Astrocyte (in vitro differentiated cells and primary cell): ENCODE measurements around the gene EPHB2. TPM values are rescaled to one million over a fixed set of nuclear protein-coding genes. Genes with fewer than 3 reads are reported as not detected.

Experiments used
- DNase-seq: peaks from one replicate; pipeline ENCODE4 v3.0.0-alpha.2; 2010; ENCODE audit warnings: low read depth
- FAIRE-seq: peaks from 2 replicates; lab custom pipeline; 2011; peaks lifted over from hg19 to GRCh38; lab: Jason Lieb, UNC
- H2AFZ ChIP-seq: 2 replicates; pipeline ENCODE4 v1.6.0; 2012; ENCODE audit warnings: low read depth, low read length, inconsistent platforms
- H3K27ac ChIP-seq: 2 replicates; pipeline ENCODE4 v1.5.1; 2011; ENCODE audit warnings: low read depth, low read length, inconsistent platforms
- H3K27me3 ChIP-seq: 2 replicates; pipeline ENCODE4 v1.6.0; 2011; ENCODE audit warnings: low read length, inconsistent platforms; ENCODE audit not compliant: insufficient read depth
- H3K36me3 ChIP-seq: 2 replicates; pipeline ENCODE4 v1.5.1; 2011; ENCODE audit warnings: low read length, inconsistent platforms; ENCODE audit not compliant: insufficient read depth
- H3K4me1 ChIP-seq: 2 replicates; pipeline ENCODE4 v1.5.1; 2011; ENCODE audit warnings: low read length, inconsistent platforms; ENCODE audit not compliant: insufficient read depth
- H3K4me2 ChIP-seq: 2 replicates; pipeline ENCODE4 v1.6.0; 2012; ENCODE audit warnings: low read length, inconsistent platforms
- H3K4me3 ChIP-seq: 2 replicates; pipeline ENCODE4 v1.5.1; 2011; ENCODE audit warnings: low read depth, mild to moderate bottlenecking, low read length, inconsistent platforms; ENCODE audit not compliant: insufficient read depth
- H3K79me2 ChIP-seq: 2 replicates; pipeline ENCODE4 v1.6.0; 2012; ENCODE audit warnings: mild to moderate bottlenecking, low read length, inconsistent platforms; ENCODE audit not compliant: insufficient read depth
- H3K9ac ChIP-seq: 2 replicates; pipeline ENCODE4 v1.6.0; 2012; ENCODE audit warnings: mild to moderate bottlenecking, low read length, inconsistent platforms
- H3K9me3 ChIP-seq: 2 replicates; pipeline ENCODE4 v1.5.1; 2012; ENCODE audit warnings: low read depth, mild to moderate bottlenecking, low read length, inconsistent platforms; ENCODE audit not compliant: insufficient read depth
- H4K20me1 ChIP-seq: 2 replicates; pipeline ENCODE4 v1.6.0; 2012; ENCODE audit warnings: low read length, inconsistent platforms; ENCODE audit not compliant: insufficient read depth
- H3K27ac Mint-ChIP-seq: one replicate; pipeline ENCODE4 v1.8.0; 2021; ENCODE audit warnings: mild to moderate bottlenecking, mixed read lengths; ENCODE audit not compliant: unreplicated experiment
- H3K27me3 Mint-ChIP-seq: one replicate; pipeline ENCODE4 v1.8.0; 2021; ENCODE audit warnings: low read depth, mixed read lengths; ENCODE audit not compliant: unreplicated experiment
- H3K36me3 Mint-ChIP-seq: one replicate; pipeline ENCODE4 v1.8.0; 2021; ENCODE audit warnings: low read depth, mixed read lengths; ENCODE audit not compliant: unreplicated experiment
- H3K4me1 Mint-ChIP-seq: one replicate; pipeline ENCODE4 v1.8.0; 2021; ENCODE audit warnings: low read depth, mixed read lengths; ENCODE audit not compliant: unreplicated experiment
- H3K4me3 Mint-ChIP-seq: one replicate; pipeline ENCODE4 v1.8.0; 2021; ENCODE audit warnings: mild to moderate bottlenecking, moderate library complexity, mixed read lengths; ENCODE audit not compliant: unreplicated experiment
- H3K9me3 Mint-ChIP-seq: one replicate; pipeline ENCODE4 v1.8.0; 2021; ENCODE audit warnings: mild to moderate bottlenecking, mixed read lengths; ENCODE audit not compliant: unreplicated experiment
- CTCF ChIP-seq: IDR thresholded peaks from 2 replicates; pipeline ENCODE4 v1.5.1; 2011; ENCODE audit warnings: low read depth, mild to moderate bottlenecking, inconsistent platforms, low read length, moderate library complexity; ENCODE audit not compliant: insufficient read depth
- EZH2 ChIP-seq: IDR thresholded peaks from 2 replicates; pipeline ENCODE4 v1.6.1; 2012; ENCODE audit warnings: mild to moderate bottlenecking, low read length, inconsistent platforms; ENCODE audit not compliant: insufficient read depth
- total RNA-seq: library from RNA; stranded (reverse); gene quantifications from 2 replicates; pipeline ENCODE4 v1.2.1, GENCODE V29; 2021

EPHB2 gene
- total RNA-seq, 1 donor from 2014 or later = 8.4 TPM

GRCh38 chr1:22794647-22795365 is 84.2 kb downstream of the EPHB2 start:
- Histone ChIP-seq H3K9ac (no peak overlapping the region), H3K9me3 (no peaks in the 10 kb centered on the region), H3K4me1 (peaks cover 17% of the 10 kb centered on the region), H3K27ac (no peak overlapping the region), H3K4me2 (no peak overlapping the region), H3K4me3 (no peak overlapping the region), H3K27me3 (no peaks in the 10 kb centered on the region), H3K36me3 (no peaks in the 10 kb centered on the region), H3K79me2 (peaks cover 31% of the 10 kb centered on the region), H4K20me1 (peaks cover 68% of the 10 kb centered on the region), H2AFZ (no peak overlapping the region)
- Mint-ChIP-seq H3K9me3 (no peaks in the 10 kb centered on the region), H3K27ac (no peak overlapping the region), H3K36me3 (peaks cover 8% of the 10 kb centered on the region), H3K27me3 (peaks cover 54% of the 10 kb centered on the region), H3K4me1 (peaks cover 1% of the 10 kb centered on the region), H3K4me3 (no peak overlapping the region)
- DNase-seq (no peak), FAIRE-seq (no peak)
- TF ChIP-seq EZH2 (no peak), CTCF (no peak)

GRCh38 chr1:22795366-22795714 is 84.7 kb downstream of the EPHB2 start:
- DNase-seq (no peak), FAIRE-seq (no peak)
- Mint-ChIP-seq H3K27me3 (peaks cover 52% of the 10 kb centered on the region), H3K4me3 (no peak overlapping the region), H3K9me3 (no peaks in the 10 kb centered on the region), H3K4me1 (no peaks in the 10 kb centered on the region), H3K27ac (no peak overlapping the region), H3K36me3 (peaks cover 8% of the 10 kb centered on the region)
- H3K4me3 ChIP-seq = no peak overlapping the region
- H3K27me3 ChIP-seq = no peaks in the 10 kb centered on the region
- peaks cover 27% of the 10 kb centered on the region for H3K79me2 ChIP-seq
- no peak overlapping the region for H2AFZ ChIP-seq
- H3K27ac ChIP-seq = no peak overlapping the region
- H3K4me2 ChIP-seq = no peak overlapping the region
- TF ChIP-seq CTCF (no peak), EZH2 (no peak)
- H3K36me3 ChIP-seq = no peaks in the 10 kb centered on the region
- peaks cover 68% of the 10 kb centered on the region for H4K20me1 ChIP-seq
- H3K9me3 ChIP-seq = no peaks in the 10 kb centered on the region
- peaks cover 12% of the 10 kb centered on the region for H3K4me1 ChIP-seq
- H3K9ac ChIP-seq = no peak overlapping the region

GRCh38 chr1:22796642-22797041 is 86.0 kb downstream of the EPHB2 start:
- no peak overlapping the region for H3K4me2 ChIP-seq
- no peak overlapping the region for H3K27ac ChIP-seq
- no peaks in the 10 kb centered on the region for H3K9me3 ChIP-seq
- H4K20me1 ChIP-seq = peaks cover 68% of the 10 kb centered on the region
- H3K36me3 ChIP-seq = no peaks in the 10 kb centered on the region
- H3K9ac ChIP-seq = no peak overlapping the region
- H3K36me3 Mint-ChIP-seq = peaks cover 8% of the 10 kb centered on the region
- H3K27ac Mint-ChIP-seq = no peak overlapping the region
- no peak overlapping the region for H3K4me3 Mint-ChIP-seq
- H3K4me1 Mint-ChIP-seq = no peaks in the 10 kb centered on the region
- no peak for FAIRE-seq
- H3K4me1 ChIP-seq = peaks cover 6% of the 10 kb centered on the region
- DNase-seq = no peak
- peaks cover 56% of the 10 kb centered on the region for H3K27me3 Mint-ChIP-seq
- no peak overlapping the region for H3K4me3 ChIP-seq
- no peak overlapping the region for H2AFZ ChIP-seq
- peaks cover 24% of the 10 kb centered on the region for H3K79me2 ChIP-seq
- no peaks in the 10 kb centered on the region for H3K27me3 ChIP-seq
- TF ChIP-seq EZH2 (no peak), CTCF (no peak)
- H3K9me3 Mint-ChIP-seq = no peaks in the 10 kb centered on the region
